ENCODE results near the gene RUNX2.
"Not testable (repeated sequence)": the region's sequence is repeated elsewhere in the genome, so short reads cannot be mapped to it uniquely, and the experiment has no call there.

Gene RUNX2

DNA sequence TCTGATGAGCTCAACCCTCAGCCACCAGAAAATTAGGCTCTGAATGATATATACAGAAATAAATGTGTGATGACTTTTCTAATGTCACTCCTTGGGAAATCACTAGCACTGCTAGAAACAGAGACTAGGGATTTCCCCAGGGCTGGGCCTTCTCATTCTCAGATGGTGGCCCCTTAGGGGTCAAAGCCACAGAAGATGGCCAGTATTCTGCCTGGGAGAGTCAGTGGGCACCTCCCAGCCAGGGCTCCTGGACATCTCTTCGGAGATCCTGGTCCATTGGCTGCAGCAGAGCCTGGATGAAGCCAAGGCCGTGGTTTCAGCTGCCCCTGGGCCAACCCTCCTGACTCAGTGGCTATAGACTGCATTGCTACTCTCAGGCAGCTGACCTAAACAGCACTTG, 326.5 kb downstream of the RUNX2 start:
- Mint-ChIP-seq H3K4me3 (no peak overlapping the region), H3K9me3 (no peaks in the 10 kb centered on the region), H3K4me1 (peaks cover 18% of the 10 kb centered on the region), H3K27ac (no peak overlapping the region), H3K27me3 (peaks cover 2% of the 10 kb centered on the region), H3K36me3 (ENCODE audit: low read depth) (peaks cover 2% of the 10 kb centered on the region)
- peak; percentile 34 for ATAC-seq
- no peak for DNase-seq

DNA sequence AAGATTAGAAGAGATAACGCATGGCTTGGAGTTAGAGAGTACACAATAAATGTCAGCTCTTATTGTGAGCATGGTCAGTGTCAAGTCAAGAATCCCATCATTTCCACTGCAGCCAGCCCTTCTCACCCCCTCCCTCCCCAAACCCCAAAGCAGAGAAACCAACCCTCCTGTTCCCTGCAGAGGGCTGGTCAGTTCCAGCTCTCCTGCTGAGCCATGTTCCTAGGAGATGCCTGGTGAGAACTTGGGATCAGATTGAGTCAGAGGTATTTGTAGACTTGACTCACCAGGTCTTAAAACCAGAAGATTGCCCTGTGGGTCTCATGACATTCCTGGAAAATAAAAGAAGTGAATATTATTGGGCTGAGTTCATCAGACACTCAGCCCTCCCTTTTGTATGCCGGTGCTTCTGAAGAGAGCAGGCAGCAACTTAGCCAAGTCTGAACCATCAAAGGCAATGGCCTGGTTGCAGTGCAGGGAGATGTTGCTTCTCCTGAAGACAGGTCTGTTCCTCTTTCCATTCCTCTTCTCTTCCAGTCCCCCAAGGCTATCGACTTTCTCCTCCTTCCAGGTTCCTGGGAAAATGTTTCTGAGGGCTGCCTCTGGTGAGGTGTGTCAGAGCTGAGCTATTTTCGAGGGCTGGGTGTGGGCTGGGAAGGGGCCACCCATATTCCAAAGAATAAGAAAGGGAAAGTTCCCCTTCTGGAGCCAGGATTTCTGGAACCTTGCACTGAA, 327.8 kb downstream of the RUNX2 start:
- H3K27ac Mint-ChIP-seq = no peak overlapping the region
- no peaks in the 10 kb centered on the region for H3K9me3 Mint-ChIP-seq

DNA sequence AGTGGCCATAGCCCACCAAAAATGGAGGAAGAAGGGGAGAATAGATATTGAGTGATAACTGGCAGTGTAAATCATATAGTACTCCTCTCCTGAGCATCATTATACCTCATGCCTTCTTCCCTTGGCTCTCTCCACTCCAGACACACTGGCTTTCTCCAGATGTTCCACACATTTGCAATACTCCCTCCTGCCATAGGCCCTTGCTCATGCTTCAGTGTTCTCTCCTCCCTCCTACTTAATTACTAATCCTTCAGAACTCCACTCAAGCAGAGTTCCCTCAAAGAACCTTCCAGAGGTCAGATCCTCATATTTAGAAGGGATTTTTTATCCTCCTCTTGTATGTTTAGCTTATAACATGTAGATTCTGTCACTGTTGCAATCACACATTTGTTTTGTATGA, 329.1 kb downstream of the RUNX2 start:
- DNase-seq (no peak), ATAC-seq (no peak)
- H3K27me3 Mint-ChIP-seq = peaks cover 8% of the 10 kb centered on the region
- H3K9me3 Mint-ChIP-seq = no peaks in the 10 kb centered on the region
- peaks cover 19% of the 10 kb centered on the region for H3K4me1 Mint-ChIP-seq
- peaks cover 2% of the 10 kb centered on the region for H3K36me3 Mint-ChIP-seq (ENCODE audit: low read depth)
- H3K4me3 Mint-ChIP-seq = no peak overlapping the region
- H3K27ac Mint-ChIP-seq = no peak overlapping the region

More for the DNA sequence above, 327.8 kb downstream of the RUNX2 start:
- Mint-ChIP-seq H3K4me3 (no peak overlapping the region), H3K4me1 (peaks cover 19% of the 10 kb centered on the region), H3K36me3 (ENCODE audit: low read depth) (peaks cover 2% of the 10 kb centered on the region), H3K27me3 (peaks cover 2% of the 10 kb centered on the region)
- DNase-seq = no peak
- no peak for ATAC-seq

DNA sequence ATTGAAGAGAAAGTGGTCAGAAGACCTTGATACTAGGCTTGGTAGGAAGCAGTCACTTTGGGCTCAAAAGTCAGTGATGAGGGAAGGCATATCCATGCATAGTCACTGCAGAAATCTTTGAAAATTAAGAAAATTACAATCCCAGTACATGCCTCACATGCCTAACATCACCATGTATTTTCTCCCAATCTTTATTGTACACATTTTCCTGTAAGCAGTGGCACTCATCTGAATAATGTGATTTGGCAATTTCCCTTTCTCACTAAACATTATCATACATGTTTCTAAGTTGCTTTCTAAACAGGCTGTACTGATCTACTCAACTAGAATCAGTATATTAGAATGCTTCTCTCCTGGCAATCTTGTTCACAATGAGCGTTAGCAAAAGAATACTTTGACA, 330.3 kb downstream of the RUNX2 start:
- H3K27ac Mint-ChIP-seq = no peak overlapping the region
- H3K4me3 Mint-ChIP-seq = no peak overlapping the region
- DNase-seq (no peak), ATAC-seq (no peak)
- peaks cover 15% of the 10 kb centered on the region for H3K27me3 Mint-ChIP-seq
- peaks cover 24% of the 10 kb centered on the region for H3K4me1 Mint-ChIP-seq
- H3K36me3 Mint-ChIP-seq (ENCODE audit: low read depth) = peaks cover 2% of the 10 kb centered on the region
- H3K9me3 Mint-ChIP-seq = no peaks in the 10 kb centered on the region

DNA sequence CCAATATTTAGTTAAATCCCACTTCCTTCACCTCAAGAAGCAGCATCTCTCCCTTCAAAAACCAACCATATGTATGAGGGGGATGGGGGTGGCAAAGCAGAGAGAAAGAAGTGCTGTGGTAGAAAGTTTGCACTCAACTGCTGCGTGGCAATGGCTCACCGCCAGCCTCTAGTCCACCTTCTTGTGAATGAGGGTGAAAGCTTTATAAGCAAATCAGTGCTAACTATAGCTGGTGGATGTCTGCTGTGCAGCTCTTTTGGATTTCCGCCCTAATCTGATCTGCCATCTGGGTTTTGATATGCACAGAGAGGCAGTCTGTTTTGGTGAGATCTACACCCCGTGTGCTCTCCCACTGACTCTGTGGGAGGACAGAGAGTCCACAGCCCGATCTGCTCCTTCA, 330.8 kb downstream of the RUNX2 start:
- Mint-ChIP-seq H3K27me3 (peaks cover 18% of the 10 kb centered on the region), H3K9me3 (no peaks in the 10 kb centered on the region), H3K4me1 (peaks cover 28% of the 10 kb centered on the region), H3K36me3 (ENCODE audit: low read depth) (peaks cover 2% of the 10 kb centered on the region), H3K27ac (no peak overlapping the region), H3K4me3 (peak overlapping the region; percentile 52)
- DNase-seq = no peak
- no peak for ATAC-seq

DNA sequence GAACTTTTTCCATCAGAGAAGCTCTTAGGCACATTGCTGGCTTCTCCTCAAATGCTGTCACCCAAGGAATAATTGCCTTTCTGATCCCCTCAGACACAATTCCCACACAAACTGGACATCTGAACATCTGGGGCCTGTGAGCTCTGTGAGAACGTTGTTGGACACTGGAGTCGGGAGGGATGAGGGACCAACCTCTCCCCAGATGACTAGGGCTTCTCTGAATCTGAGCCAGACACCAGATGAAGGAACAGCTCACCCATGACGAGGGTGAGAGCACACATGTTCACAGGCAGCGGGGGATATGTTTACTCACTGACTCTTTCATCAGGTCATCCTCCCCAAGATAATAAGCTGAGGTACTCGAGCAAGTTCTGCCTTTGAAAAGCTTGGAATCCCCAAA, 333.5 kb downstream of the RUNX2 start:
- H3K36me3 Mint-ChIP-seq (ENCODE audit: low read depth) = peaks cover 4% of the 10 kb centered on the region
- DNase-seq (no peak), ATAC-seq (no peak)
- no peaks in the 10 kb centered on the region for H3K9me3 Mint-ChIP-seq
- H3K27ac Mint-ChIP-seq = peak overlapping the region; percentile 35
- H3K4me3 Mint-ChIP-seq = no peak overlapping the region
- H3K27me3 Mint-ChIP-seq = peaks cover 28% of the 10 kb centered on the region
- peaks cover 42% of the 10 kb centered on the region for H3K4me1 Mint-ChIP-seq

DNA sequence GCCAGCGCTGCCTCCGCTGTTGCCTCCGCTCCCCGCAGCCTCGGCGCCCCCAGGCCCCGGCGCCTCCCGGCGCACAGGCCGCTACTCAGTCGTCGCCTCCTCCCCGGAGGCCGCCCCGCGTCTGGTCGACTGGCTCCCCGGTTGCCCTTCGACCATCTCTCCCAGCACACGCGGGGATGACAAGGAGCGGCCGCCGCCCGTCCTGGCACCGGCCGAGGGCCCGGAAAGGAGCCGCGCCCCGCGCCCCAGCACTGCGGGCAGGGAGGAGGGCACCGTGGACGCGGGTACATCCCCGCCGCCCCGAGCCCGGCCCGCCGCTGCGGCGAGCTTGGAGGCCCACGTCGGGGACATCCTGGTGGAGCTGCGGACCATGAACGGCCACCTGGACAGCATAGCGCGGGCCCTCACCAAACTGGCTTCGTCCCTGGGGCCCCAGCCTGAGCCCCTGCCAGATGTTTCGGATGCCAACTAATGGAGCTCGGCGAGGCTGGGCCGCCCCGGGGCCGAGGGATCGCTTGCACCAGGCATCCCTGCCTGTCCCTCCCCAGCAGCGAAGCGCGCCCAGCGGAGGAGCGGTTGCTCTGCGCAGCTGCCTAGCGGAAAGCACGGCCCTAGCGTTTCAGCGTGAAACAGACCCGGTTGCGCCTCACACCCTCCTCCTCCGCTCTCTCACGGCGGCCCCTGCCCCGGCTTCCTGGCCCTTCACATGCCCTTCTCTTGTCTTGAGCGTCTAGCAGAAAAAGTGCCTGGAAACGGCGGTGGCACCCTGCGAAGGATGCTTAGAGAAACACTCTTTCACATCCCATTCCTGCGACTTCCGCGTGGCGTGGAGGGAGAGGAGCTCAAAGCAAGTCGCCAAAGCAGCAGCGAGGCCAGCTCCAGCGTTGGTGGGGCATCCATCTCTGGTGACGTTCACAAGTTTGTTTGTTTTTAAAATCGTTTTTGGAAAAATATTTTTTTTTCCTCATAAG, 335.4 kb downstream of the RUNX2 start:
- H3K4me1 Mint-ChIP-seq = peaks cover 40% of the 10 kb centered on the region
- ATAC-seq (peak; percentile 60), DNase-seq (peak; percentile 50)
- H3K36me3 Mint-ChIP-seq (ENCODE audit: low read depth) = peaks cover 2% of the 10 kb centered on the region
- peak overlapping the region; percentile 26 for H3K27ac Mint-ChIP-seq
- H3K27me3 Mint-ChIP-seq = peaks cover 28% of the 10 kb centered on the region
- H3K9me3 Mint-ChIP-seq = no peaks in the 10 kb centered on the region
- peak overlapping the region; percentile 44 for H3K4me3 Mint-ChIP-seq

DNA sequence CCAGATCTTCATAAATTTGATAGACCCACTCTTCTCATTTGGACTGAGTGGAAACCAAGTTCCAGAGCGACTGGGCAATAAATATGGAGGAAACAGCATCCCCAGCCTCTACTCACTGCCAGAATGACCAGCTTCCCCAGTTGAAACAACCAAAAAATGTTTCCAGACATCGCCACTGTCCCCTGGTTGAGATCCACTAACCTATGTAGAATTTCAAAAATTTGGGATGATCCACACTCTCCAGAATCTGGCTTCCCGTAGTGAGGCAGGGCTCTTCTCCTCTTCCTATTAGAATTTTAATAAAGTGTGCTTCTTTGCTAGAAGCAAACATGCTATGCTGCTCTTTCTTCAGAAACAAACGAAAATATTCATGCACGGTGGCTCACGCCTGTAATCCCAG, 336.6 kb downstream of the RUNX2 start:
- DNase-seq (no peak), ATAC-seq (no peak)
- peaks cover 28% of the 10 kb centered on the region for H3K27me3 Mint-ChIP-seq
- peaks cover 2% of the 10 kb centered on the region for H3K36me3 Mint-ChIP-seq (ENCODE audit: low read depth)
- no peaks in the 10 kb centered on the region for H3K9me3 Mint-ChIP-seq
- peaks cover 28% of the 10 kb centered on the region for H3K4me1 Mint-ChIP-seq
- no peak overlapping the region for H3K4me3 Mint-ChIP-seq
- no peak overlapping the region for H3K27ac Mint-ChIP-seq

DNA sequence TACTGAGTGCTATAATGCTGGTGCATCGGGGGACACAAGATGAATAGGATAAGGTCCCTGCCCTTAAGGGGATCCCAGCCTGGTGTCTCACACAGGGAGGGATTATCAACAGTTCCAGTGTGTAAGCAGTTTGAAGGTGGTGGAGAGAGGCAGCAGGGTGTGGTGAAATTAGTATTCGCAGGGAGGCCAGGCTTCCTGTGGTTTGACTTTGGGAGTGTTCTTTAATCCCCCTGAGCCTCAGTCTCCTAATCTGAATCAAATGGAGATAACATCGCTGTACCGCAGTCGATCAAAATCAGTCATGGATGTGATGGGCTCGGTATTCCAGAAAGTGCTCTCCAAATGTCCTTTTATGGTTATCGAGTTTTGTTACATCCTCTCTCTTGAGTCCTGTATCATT, 337.7 kb downstream of the RUNX2 start:
- peaks cover 28% of the 10 kb centered on the region for H3K27me3 Mint-ChIP-seq

DNA sequence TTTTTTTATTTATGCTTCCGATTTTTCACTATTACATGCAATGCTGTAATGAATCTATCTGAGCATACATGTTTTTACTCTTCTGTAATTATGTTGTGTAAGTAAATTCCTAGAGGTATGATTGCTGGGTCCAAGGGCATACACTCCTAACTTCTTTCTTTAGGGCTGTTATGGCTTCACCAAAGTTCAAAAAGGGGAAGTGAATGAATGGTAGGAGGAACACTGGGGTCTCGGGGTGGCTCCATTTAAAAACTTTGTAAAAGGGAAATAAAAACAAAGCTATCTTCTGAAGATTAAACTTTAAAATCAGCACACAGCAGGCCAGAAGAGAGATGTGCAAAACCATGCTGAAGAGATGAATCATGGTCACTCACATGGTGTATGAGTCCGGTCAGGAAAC, 338.7 kb downstream of the RUNX2 start:
- ATAC-seq (no peak), DNase-seq (no peak)
- H3K27ac Mint-ChIP-seq = no peak overlapping the region
- no peak overlapping the region for H3K4me3 Mint-ChIP-seq
- H3K9me3 Mint-ChIP-seq = no peaks in the 10 kb centered on the region
- peaks cover 28% of the 10 kb centered on the region for H3K4me1 Mint-ChIP-seq
- peaks cover 24% of the 10 kb centered on the region for H3K27me3 Mint-ChIP-seq
- H3K36me3 Mint-ChIP-seq (ENCODE audit: low read depth) = peaks cover 2% of the 10 kb centered on the region

More for the DNA sequence above, 337.7 kb downstream of the RUNX2 start:
- DNase-seq (no peak), ATAC-seq (no peak)
- Mint-ChIP-seq H3K36me3 (ENCODE audit: low read depth) (peaks cover 2% of the 10 kb centered on the region), H3K4me1 (peaks cover 28% of the 10 kb centered on the region), H3K4me3 (no peak overlapping the region), H3K9me3 (no peaks in the 10 kb centered on the region), H3K27ac (no peak overlapping the region)

DNA sequence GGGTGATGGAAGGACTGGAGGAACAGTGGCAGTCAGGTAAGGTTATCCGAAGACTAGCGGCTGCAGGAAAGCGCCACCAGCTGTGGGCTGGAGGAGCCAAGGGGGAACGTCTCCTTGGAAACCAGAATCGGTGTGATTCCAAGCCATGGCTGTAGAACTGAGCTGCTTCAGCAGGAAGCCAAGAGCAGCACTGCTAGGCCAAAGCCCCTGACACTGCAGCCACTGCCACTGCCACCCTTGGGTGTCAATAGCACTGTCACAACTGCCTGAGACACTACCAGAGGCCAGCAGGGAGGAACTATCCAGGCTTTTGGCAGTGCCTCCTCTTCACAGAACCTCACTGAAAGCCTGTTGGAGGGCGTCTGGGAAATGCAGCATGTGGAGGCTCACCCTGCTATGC, 339.2 kb downstream of the RUNX2 start:
- DNase-seq = no peak
- Mint-ChIP-seq H3K4me1 (peaks cover 28% of the 10 kb centered on the region), H3K27ac (no peak overlapping the region), H3K9me3 (no peaks in the 10 kb centered on the region), H3K27me3 (peaks cover 22% of the 10 kb centered on the region), H3K36me3 (ENCODE audit: low read depth) (peaks cover 2% of the 10 kb centered on the region), H3K4me3 (no peak overlapping the region)
- no peak for ATAC-seq

DNA sequence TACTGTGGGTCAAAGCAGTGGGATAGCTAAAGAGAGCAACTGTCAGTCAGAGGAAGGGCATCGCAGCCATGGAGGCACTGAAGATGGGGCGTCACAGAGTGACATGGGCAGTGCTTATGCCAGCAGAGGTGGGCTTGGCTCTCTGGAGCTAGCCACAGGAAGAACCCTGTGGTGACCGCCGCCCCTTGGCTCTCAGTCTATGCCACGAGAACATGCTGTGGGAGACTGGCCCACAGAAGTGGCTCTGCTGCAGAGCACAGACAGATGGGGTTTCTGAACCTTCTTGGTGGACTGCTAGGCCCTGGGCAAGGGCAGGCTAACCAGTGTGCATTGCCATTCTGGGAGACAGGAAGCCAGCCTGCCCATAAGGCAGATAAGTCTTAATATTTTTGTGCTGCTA, 339.6 kb downstream of the RUNX2 start:
- Mint-ChIP-seq H3K9me3 (no peaks in the 10 kb centered on the region), H3K27ac (no peak overlapping the region), H3K27me3 (peaks cover 18% of the 10 kb centered on the region), H3K36me3 (ENCODE audit: low read depth) (peaks cover 2% of the 10 kb centered on the region), H3K4me1 (peaks cover 25% of the 10 kb centered on the region), H3K4me3 (no peak overlapping the region)
- ATAC-seq (no peak), DNase-seq (no peak)

DNA sequence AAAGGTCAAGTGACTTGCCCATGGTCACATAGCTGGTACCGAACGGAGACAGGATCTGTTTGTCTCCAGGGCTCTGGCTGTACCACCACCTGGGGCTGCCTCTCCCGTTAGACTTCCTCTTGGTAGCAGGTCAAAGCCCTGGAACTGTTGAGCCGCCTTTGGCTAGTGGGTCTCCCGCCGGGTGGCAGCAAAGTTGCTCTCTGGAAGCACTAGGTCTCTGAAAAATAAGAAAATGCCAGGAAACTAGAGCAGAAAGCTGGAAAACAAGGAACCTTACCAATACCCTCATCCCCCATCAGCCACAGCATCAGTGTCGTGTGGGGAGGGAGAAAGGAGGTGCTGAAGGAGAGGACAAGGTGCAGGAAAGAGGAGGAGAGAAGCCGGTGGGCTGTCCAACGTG, 340.6 kb downstream of the RUNX2 start:
- H3K27me3 Mint-ChIP-seq = peaks cover 14% of the 10 kb centered on the region
- H3K27ac Mint-ChIP-seq = no peak overlapping the region
- H3K4me3 Mint-ChIP-seq = no peak overlapping the region
- H3K9me3 Mint-ChIP-seq = no peaks in the 10 kb centered on the region
- peaks cover 3% of the 10 kb centered on the region for H3K36me3 Mint-ChIP-seq (ENCODE audit: low read depth)
- peaks cover 21% of the 10 kb centered on the region for H3K4me1 Mint-ChIP-seq
- ATAC-seq (no peak), DNase-seq (no peak)

DNA sequence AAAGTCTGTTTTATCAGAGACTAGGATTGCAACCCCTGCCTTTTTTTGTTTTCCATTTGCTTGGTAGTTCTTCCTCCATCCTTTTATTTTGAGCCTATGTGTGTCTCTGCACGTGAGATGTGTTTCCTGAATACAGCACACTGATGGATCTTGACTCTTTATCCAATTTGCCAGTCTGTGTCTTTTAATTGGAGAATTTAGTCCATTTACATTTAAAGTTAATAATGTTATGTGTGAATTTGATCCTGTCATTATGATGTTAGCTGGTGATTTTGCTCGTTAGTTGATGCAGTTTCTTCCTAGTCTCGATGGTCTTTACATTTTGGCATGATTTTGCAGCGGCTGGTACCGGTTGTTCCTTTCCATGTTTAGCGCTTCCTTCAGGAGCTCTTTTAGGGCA, 345.0 kb downstream of the RUNX2 start:
- not testable (repeated sequence) for H3K4me3 Mint-ChIP-seq; DNase-seq; H3K27me3 Mint-ChIP-seq; H3K36me3 Mint-ChIP-seq (ENCODE audit: low read depth); H3K9me3 Mint-ChIP-seq; ATAC-seq; H3K27ac Mint-ChIP-seq
- peaks cover 28% of the 10 kb centered on the region for H3K4me1 Mint-ChIP-seq

DNA sequence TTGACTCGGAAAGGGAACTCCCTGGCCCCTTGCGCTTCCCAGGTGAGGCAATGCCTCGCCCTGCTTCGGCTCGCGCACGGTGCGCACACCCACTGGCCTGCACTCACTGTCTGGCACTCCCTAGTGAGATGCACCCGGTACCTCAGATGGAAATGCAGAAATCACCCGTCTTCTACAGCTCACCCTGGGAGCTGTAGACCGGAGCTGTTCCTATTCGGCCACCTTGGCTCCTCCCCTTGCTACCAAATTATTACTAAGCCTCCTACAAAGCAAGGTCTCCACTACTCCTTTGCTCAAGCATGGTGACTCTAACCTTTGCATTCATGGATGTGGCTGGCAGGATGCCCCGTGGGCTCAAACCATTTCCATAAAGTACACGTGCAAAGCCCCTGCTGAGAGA, 347.0 kb downstream of the RUNX2 start:
- not testable (repeated sequence) for H3K4me3 Mint-ChIP-seq; H3K27me3 Mint-ChIP-seq; H3K36me3 Mint-ChIP-seq (ENCODE audit: low read depth); H3K27ac Mint-ChIP-seq; ATAC-seq; DNase-seq
- H3K9me3 Mint-ChIP-seq = peaks cover 11% of the 10 kb centered on the region
- peaks cover 39% of the 10 kb centered on the region for H3K4me1 Mint-ChIP-seq

Measured in activated naive CD8-positive, alpha-beta T cell treated with anti-CD3 and anti-CD28 coated beads, Interleukin-2, amount 50 U/mL, for 24 hours (primary cell).